HepG2 (cell line): ENCODE results near the gene TMEM171. TPM values are rescaled to one million over a fixed set of nuclear protein-coding genes. Genes with fewer than 3 reads are reported as not detected.

Experiments used
- ATAC-seq: fragments of 200-7000 bp; cut with Tn5 transposase; 3 replicates; pipeline ENCODE4 v1.9.1; 2020; ENCODE audit warnings: mild to moderate bottlenecking, moderate library complexity
- BruUV-seq: library from RNA; stranded (reverse); fragments of 400-500 nt; replicated peaks from 2 replicates; lab custom pipeline; 2021; lab: Mats Ljungman, UMichigan
- CTCF ChIA-PET: fragments of 300-600 bp; formaldehyde crosslinking; extraction: SDS; loops from one replicate; lab custom pipeline; 2021; ENCODE audit warnings: low total read pairs, inconsistent platforms, low intra/inter-chr PET ratio; lab: Yijun Ruan, JAX
- POLR2A ChIA-PET: fragments of 350-600 bp; sonication (Branson Sonifier 250); formaldehyde crosslinking; loops from one replicate; lab custom pipeline; 2020; ENCODE audit warnings: antibody characterized with exemption, inconsistent platforms; lab: Yijun Ruan, JAX
- DNase-seq: peaks from one replicate; pipeline ENCODE4 v3.0.0-alpha.2; 2015; ENCODE audit warnings: low spot score
- FAIRE-seq: peaks from 3 replicates; lab custom pipeline; 2011; peaks lifted over from hg19 to GRCh38; lab: Jason Lieb, UNC
- H2AFZ ChIP-seq: one replicate; pipeline ENCODE4 v1.6.1; 2011; ENCODE audit warnings: low read length, inconsistent platforms
- H3K27ac ChIP-seq: fragments of 300-600 bp; 3 replicates; pipeline ENCODE4 v1.8.0; 2011; ENCODE audit warnings: mixed run types, mild to moderate bottlenecking, mixed read lengths, low read length, inconsistent platforms; ENCODE audit not compliant: insufficient read depth; ENCODE audit errors: extremely low read length
- H3K27me3 ChIP-seq, 2 experiments: fragments of 200-600 bp in 1 of 2; 2 replicates in 1 of 2; 3 replicates in 1 of 2; pipeline versions ENCODE4 v1.6.0 to v1.8.0; 2011; ENCODE audit warnings: low read length in 2 of 2, mild to moderate bottlenecking in 2 of 2, moderate library complexity in 2 of 2, inconsistent platforms in 1 of 2; ENCODE audit not compliant: insufficient read depth in 2 of 2, control insufficient read depth in 1 of 2
- H3K36me3 ChIP-seq, 2 experiments: fragments of 200-600 bp in 1 of 2; replicated peaks in 1 of 2; 2 replicates in 1 of 2; 3 replicates in 1 of 2; pipeline versions ENCODE4 v1.5.1 to v1.8.0; 2011; ENCODE audit warnings: low read length in 2 of 2, inconsistent platforms in 1 of 2; ENCODE audit not compliant: insufficient read depth in 2 of 2, control insufficient read depth in 1 of 2
- H3K4me1 ChIP-seq: 2 replicates; pipeline ENCODE4 v1.5.1; 2012; ENCODE audit warnings: low read length, inconsistent platforms; ENCODE audit not compliant: insufficient read depth
- H3K4me2 ChIP-seq: 2 replicates; pipeline ENCODE4 v1.6.0; 2011; ENCODE audit warnings: low read depth, low read length, inconsistent platforms
- H3K4me3 ChIP-seq, 3 experiments: fragments of 200-600 bp in 1 of 3; sonication (generic), shearing (Covaris generic) in 1 of 3; replicated peaks in 1 of 3; 2 replicates each; pipeline ENCODE4 v1.5.1; 2011 to 2016; ENCODE audit warnings: low read length in 3 of 3, inconsistent platforms in 2 of 3, low read depth in 2 of 3, mild to moderate bottlenecking in 2 of 3, control low read depth in 1 of 3, mixed read lengths in 1 of 3; ENCODE audit not compliant: insufficient read depth in 1 of 3
- H3K79me2 ChIP-seq: one replicate; pipeline ENCODE4 v1.6.1; 2011; ENCODE audit warnings: low read length, inconsistent platforms; ENCODE audit not compliant: insufficient read depth
- H3K9ac ChIP-seq: 2 replicates; pipeline ENCODE4 v1.6.0; 2011; ENCODE audit warnings: mild to moderate bottlenecking, low read depth, low read length, inconsistent platforms; ENCODE audit not compliant: insufficient read depth
- H3K9me3 ChIP-seq: 2 replicates; pipeline ENCODE4 v1.5.1; 2012; ENCODE audit warnings: mild to moderate bottlenecking, low read length
- H4K20me1 ChIP-seq: 2 replicates; pipeline ENCODE4 v1.6.0; 2011; ENCODE audit warnings: inconsistent platforms, mild to moderate bottlenecking, low read length, moderate library complexity; ENCODE audit not compliant: insufficient read depth
- ELF3 ChIP-seq: IDR thresholded peaks from 2 replicates; pipeline ENCODE4 v1.6.1; 2016; ENCODE audit warnings: missing genetic modification reagents, missing compliant biosample characterization
- KLF6 ChIP-seq: IDR thresholded peaks from 2 replicates; pipeline ENCODE4 v1.8.0; 2016; ENCODE audit warnings: missing biosample characterization, missing genetic modification reagents
- MAF1 ChIP-seq: sonication (generic); formaldehyde crosslinking; IDR thresholded peaks from 2 replicates; pipeline ENCODE4 v1.5.0; 2020; ENCODE audit warnings: missing genetic modification reagents, borderline replicate concordance
- NR3C1 ChIP-seq: sonication (generic); formaldehyde crosslinking; IDR thresholded peaks from 2 replicates; pipeline ENCODE4 v1.4.0; 2020; ENCODE audit warnings: missing genetic modification reagents
- RFX1 ChIP-seq: fragments of 450-650 bp; IDR thresholded peaks from 2 replicates; pipeline ENCODE4 v1.6.1; 2017
- ZC3H13 ChIP-seq: sonication (generic); formaldehyde crosslinking; IDR thresholded peaks from 2 replicates; pipeline ENCODE4 v1.8.1; 2023; ENCODE audit warnings: mild to moderate bottlenecking, missing genetic modification reagents, moderate library complexity
- ZFX ChIP-seq: sonication (generic); formaldehyde crosslinking; IDR thresholded peaks from 2 replicates; pipeline ENCODE4 v1.4.0; 2020; ENCODE audit warnings: mild to moderate bottlenecking, low read depth, missing genetic modification reagents, moderate library complexity
- ZNF468 ChIP-seq: sonication (generic); formaldehyde crosslinking; IDR thresholded peaks from 2 replicates; pipeline ENCODE4 v1.8.0; 2022; ENCODE audit warnings: mild to moderate bottlenecking, moderate library complexity, missing genetic modification reagents
- ZNF772 ChIP-seq: sonication (generic); formaldehyde crosslinking; IDR thresholded peaks from 2 replicates; pipeline ENCODE4 v1.5.0; 2020; ENCODE audit warnings: mild to moderate bottlenecking, missing genetic modification reagents
- ZXDC ChIP-seq: sonication (generic); formaldehyde crosslinking; IDR thresholded peaks from 2 replicates; pipeline ENCODE4 v1.5.0; 2020; ENCODE audit warnings: mild to moderate bottlenecking, missing genetic modification reagents
- WGBS: methylation state at CpG from one replicate; pipeline ENCODE4 v1.1.6; 2017; ENCODE audit warnings: low lambda C conversion rate; 5-methylcytosine and 5-hydroxymethylcytosine counted together
- in situ Hi-C: cut with HindIII; loops from 2 replicates; pipeline ENCODE4 v1.10.0; 2017; ENCODE audit warnings: low pct_unique_long_range_greater_than_20kb; ENCODE audit not compliant: extremely low pct_ligation_motif_present
- intact Hi-C: fragments of 100-400 bp; cut with micrococcal nuclease; formaldehyde crosslinking; loops from one replicate; pipeline ENCODE4 v1.10.0; 2022; ENCODE audit not compliant: unreplicated experiment
- polyA plus RNA-seq, 8 experiments: library from polyadenylated mRNA; depleted of rRNA in 3 of 8; stranded (reverse) in 7 of 8; unstranded in 1 of 8; fragments of >200 nt; fragmentation: Illumina TruSeq in 4 of 8; extraction: Trizol in 4 of 8; gene quantifications; 2 replicates each; pipeline versions ENCODE4 v1.2.1 to v1.2.3, GENCODE V29; 2011 to 2016; ENCODE audit warnings: low read depth in 4 of 8, missing spikeins in 1 of 8, mixed read lengths in 1 of 8; ENCODE audit not compliant: insufficient read depth in 1 of 8
- total RNA-seq, 5 experiments: library from RNA; depleted of rRNA; stranded (reverse); fragments of >200 nt; fragmentation: Illumina TruSeq; extraction: Trizol; gene quantifications; 2 replicates each; pipeline ENCODE4 v1.2.3, GENCODE V29; 2016; ENCODE audit warnings: low read depth in 1 of 5
- TF ChIP-seq, protein P1 (sequence below): sonication (generic); formaldehyde crosslinking; IDR thresholded peaks from 2 replicates; pipeline ENCODE4 v1.5.0; 2020; ENCODE audit warnings: missing genetic modification reagents, mild to moderate bottlenecking, borderline replicate concordance
- TF ChIP-seq, protein P2 (sequence below): sonication (generic); formaldehyde crosslinking; IDR thresholded peaks from 2 replicates; pipeline ENCODE4 v1.8.0; 2022; ENCODE audit warnings: missing genetic modification reagents, mild to moderate bottlenecking, borderline replicate concordance
- TF ChIP-seq, protein P3 (sequence below): sonication (generic); formaldehyde crosslinking; IDR thresholded peaks from 2 replicates; pipeline ENCODE4 v1.5.0; 2020; ENCODE audit warnings: mild to moderate bottlenecking, missing genetic modification reagents
- TF ChIP-seq, protein P4 (sequence below): sonication (generic); formaldehyde crosslinking; IDR thresholded peaks from 2 replicates; pipeline ENCODE4 v1.4.0; 2020; ENCODE audit warnings: mild to moderate bottlenecking, missing genetic modification reagents

Gene TMEM171
- total and polyA plus RNA-seq, 2 of the 13 experiments (the other 11 are each of a cell fraction or from before 2014, with no cell fraction given), result 0.12 TPM; not detected in 1

DNA sequence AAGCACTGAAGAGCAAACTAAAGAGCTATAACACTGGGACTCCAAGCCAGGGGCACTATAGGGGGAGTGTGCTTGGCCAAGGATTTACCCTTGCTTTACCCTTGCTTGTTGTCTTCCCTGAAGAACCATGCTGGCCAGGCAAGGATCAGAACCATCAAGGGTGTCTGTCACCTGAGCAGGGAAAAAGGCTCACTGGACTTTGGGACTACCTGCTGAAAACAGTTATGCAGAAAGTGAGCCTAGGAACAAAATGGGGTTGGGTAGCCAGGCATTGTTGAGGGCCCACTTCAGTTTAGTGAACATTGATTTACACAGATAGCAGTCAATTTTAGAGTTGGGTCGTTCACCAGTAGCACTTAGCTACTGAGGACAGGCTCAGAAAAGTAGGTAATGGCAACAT, 8.0 kb upstream of the TMEM171 start (continued):
- TF ChIP-seq, protein P1, sequence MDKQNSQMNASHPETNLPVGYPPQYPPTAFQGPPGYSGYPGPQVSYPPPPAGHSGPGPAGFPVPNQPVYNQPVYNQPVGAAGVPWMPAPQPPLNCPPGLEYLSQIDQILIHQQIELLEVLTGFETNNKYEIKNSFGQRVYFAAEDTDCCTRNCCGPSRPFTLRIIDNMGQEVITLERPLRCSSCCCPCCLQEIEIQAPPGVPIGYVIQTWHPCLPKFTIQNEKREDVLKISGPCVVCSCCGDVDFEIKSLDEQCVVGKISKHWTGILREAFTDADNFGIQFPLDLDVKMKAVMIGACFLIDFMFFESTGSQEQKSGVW (CRISPR knock-in tag), result no peak
- TF ChIP-seq KLF6 (CRISPR knock-in tag) (no peak), ELF3 (CRISPR knock-in tag) (no peak)

DNA sequence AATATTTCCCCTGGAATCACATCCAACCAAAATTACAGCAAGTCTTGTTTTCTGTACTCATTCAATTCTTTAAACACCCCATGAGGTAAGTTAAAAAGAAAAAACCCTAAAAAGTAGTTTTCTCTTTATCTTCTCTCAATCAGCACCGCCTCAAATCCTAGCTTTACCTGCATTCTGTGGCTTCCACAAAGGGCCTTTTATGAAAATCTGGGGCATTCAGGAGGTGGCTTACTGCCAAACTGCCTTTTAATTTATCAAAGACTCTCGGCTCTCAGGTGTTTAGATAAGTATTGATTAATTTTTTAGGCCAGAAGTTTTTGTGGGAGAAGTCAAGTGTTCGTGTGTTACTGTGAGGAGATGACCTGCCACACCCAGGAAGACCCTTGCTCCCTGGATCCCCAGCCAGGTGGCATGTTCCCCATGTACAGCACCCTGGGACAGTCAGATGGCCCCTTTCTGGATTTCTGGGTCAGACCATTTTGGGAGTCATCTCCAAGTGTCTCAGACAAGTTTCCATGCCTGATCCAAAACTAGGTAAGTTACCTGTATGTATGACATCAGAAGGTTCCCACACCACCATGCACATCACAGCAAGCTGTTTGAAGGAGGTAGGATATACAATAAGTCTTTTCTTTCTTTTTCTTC, 6.2 kb upstream of the TMEM171 start:
- 5% methylated on average over 3 of the region's 3 CpGs for WGBS
- Histone ChIP-seq H3K27me3 (peaks cover 0 to 41% of the 10 kb centered on the region in 2 experiments; a peak in 3 of 5 replicates), H3K36me3 (no peaks in the 10 kb centered on the region), H2AFZ (no peak overlapping the region), H3K27ac (no peak overlapping the region), H3K4me3 (no peak overlapping the region), H3K4me2 (no peak overlapping the region), H3K9me3 (no peaks in the 10 kb centered on the region), H3K4me1 (no peaks in the 10 kb centered on the region), H3K79me2 (no peaks in the 10 kb centered on the region), H4K20me1 (no peaks in the 10 kb centered on the region), H3K9ac (no peak overlapping the region)
- intact Hi-C loops, result no loop called here
- FAIRE-seq (no peak), DNase-seq (no peak), ATAC-seq (no peak)
- CTCF ChIA-PET, result no interaction called here
- TF ChIP-seq ZNF468 (no peak), ZC3H13 (CRISPR knock-in tag) (no peak), MAF1 (CRISPR knock-in tag) (no peak), NR3C1 (CRISPR knock-in tag) (no peak), RFX1 (no peak), ZNF772 (CRISPR knock-in tag) (no peak), ZFX (CRISPR knock-in tag) (no peak), ZXDC (no peak)
- TF ChIP-seq, protein P2, sequence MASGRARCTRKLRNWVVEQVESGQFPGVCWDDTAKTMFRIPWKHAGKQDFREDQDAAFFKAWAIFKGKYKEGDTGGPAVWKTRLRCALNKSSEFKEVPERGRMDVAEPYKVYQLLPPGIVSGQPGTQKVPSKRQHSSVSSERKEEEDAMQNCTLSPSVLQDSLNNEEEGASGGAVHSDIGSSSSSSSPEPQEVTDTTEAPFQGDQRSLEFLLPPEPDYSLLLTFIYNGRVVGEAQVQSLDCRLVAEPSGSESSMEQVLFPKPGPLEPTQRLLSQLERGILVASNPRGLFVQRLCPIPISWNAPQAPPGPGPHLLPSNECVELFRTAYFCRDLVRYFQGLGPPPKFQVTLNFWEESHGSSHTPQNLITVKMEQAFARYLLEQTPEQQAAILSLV (CRISPR knock-in tag), result no peak
- TF ChIP-seq, protein P3, sequence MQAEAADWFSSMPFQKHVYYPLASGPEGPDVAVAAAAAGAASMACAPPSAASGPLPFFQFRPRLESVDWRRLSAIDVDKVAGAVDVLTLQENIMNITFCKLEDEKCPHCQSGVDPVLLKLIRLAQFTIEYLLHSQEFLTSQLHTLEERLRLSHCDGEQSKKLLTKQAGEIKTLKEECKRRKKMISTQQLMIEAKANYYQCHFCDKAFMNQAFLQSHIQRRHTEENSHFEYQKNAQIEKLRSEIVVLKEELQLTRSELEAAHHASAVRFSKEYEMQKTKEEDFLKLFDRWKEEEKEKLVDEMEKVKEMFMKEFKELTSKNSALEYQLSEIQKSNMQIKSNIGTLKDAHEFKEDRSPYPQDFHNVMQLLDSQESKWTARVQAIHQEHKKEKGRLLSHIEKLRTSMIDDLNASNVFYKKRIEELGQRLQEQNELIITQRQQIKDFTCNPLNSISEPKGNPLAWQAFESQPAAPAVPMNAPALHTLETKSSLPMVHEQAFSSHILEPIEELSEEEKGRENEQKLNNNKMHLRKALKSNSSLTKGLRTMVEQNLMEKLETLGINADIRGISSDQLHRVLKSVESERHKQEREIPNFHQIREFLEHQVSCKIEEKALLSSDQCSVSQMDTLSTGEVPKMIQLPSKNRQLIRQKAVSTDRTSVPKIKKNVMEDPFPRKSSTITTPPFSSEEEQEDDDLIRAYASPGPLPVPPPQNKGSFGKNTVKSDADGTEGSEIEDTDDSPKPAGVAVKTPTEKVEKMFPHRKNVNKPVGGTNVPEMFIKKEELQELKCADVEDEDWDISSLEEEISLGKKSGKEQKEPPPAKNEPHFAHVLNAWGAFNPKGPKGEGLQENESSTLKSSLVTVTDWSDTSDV (CRISPR knock-in tag), result no peak
- TF ChIP-seq, protein P4, sequence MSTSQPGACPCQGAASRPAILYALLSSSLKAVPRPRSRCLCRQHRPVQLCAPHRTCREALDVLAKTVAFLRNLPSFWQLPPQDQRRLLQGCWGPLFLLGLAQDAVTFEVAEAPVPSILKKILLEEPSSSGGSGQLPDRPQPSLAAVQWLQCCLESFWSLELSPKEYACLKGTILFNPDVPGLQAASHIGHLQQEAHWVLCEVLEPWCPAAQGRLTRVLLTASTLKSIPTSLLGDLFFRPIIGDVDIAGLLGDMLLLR (CRISPR knock-in tag), result no peak
- POLR2A ChIA-PET, result no interaction called here
- BruUV-seq, result no TSS peak
- in situ Hi-C loops, result no loop called here
